GM12878 (cell line): ENCODE results near the gene HS3ST1. TPM values are rescaled to one million over a fixed set of nuclear protein-coding genes. Genes with fewer than 3 reads are reported as not detected.

Experiments
- ATAC-seq: fragments of 200-7000 bp; cut with Tn5 transposase; 3 replicates; pipeline ENCODE4 v1.9.1; 2020; ENCODE audit warnings: mild to moderate bottlenecking, moderate library complexity
- BruUV-seq: library from RNA; stranded (reverse); fragments of 400-500 nt; replicated peaks from 2 replicates; lab custom pipeline; 2021; lab: Mats Ljungman, UMichigan
- CTCF ChIA-PET: fragments of 300-600 bp; sonication (Branson Sonifier 250); formaldehyde crosslinking; extraction: SDS; loops from one replicate; lab custom pipeline; 2021; ENCODE audit warnings: inconsistent platforms; lab: Yijun Ruan, JAX
- POLR2A ChIA-PET: fragments of 350-600 bp; formaldehyde crosslinking; extraction: SDS; loops from one replicate; lab custom pipeline; 2021; ENCODE audit warnings: inconsistent platforms; lab: Charles Lee
- RAD21 ChIA-PET: fragments of 300-600 bp; sonication (Branson Sonifier 250); formaldehyde crosslinking; loops from one replicate; lab custom pipeline; 2023; ENCODE audit warnings: antibody characterized with exemption; ENCODE audit not compliant: unreplicated experiment; lab: Charles Lee
- SMC1A ChIA-PET: fragments of 300-600 bp; sonication (Branson Sonifier 250); formaldehyde crosslinking; loops from one replicate; lab custom pipeline; 2023; ENCODE audit not compliant: unreplicated experiment, uncharacterized antibody; lab: Charles Lee
- DNase-seq: peaks from one replicate; pipeline ENCODE4 v3.0.0-alpha.2; 2011; ENCODE audit warnings: low read depth, low spot score
- FAIRE-seq: peaks from 3 replicates; lab custom pipeline; 2011; peaks lifted over from hg19 to GRCh38; lab: Jason Lieb, UNC
- H2AFZ ChIP-seq: 2 replicates; pipeline ENCODE4 v1.6.0; 2011; ENCODE audit warnings: low read depth, low read length, control low read depth; ENCODE audit not compliant: control insufficient read depth
- H3K27ac ChIP-seq: 2 replicates; pipeline ENCODE4 v1.5.1; 2011; ENCODE audit warnings: control low read depth; ENCODE audit not compliant: control insufficient read depth, insufficient read depth
- H3K27me3 ChIP-seq, 2 experiments: replicated peaks in 1 of 2; 2 replicates each; pipeline versions ENCODE4 v1.6.0 to v1.6.1; 2011; ENCODE audit warnings: low read length in 1 of 2; ENCODE audit not compliant: control insufficient read depth in 2 of 2, insufficient read depth in 2 of 2
- H3K36me3 ChIP-seq, 2 experiments: 2 replicates each; pipeline ENCODE4 v1.5.1; 2011; ENCODE audit warnings: low read length in 1 of 2; ENCODE audit not compliant: control insufficient read depth in 2 of 2, insufficient read depth in 2 of 2
- H3K4me1 ChIP-seq: 2 replicates; pipeline ENCODE4 v1.6.1; 2011; ENCODE audit warnings: mild to moderate bottlenecking, low read length, moderate library complexity, mixed read lengths; ENCODE audit not compliant: control insufficient read depth, insufficient read depth
- H3K4me2 ChIP-seq: 2 replicates; pipeline ENCODE4 v1.6.0; 2011; ENCODE audit warnings: control low read depth; ENCODE audit not compliant: control insufficient read depth, insufficient read depth
- H3K4me3 ChIP-seq: fragments of 200-600 bp; sonication (generic); 2 replicates; pipeline ENCODE4 v1.5.1; 2016
- H3K79me2 ChIP-seq: 2 replicates; pipeline ENCODE4 v1.6.0; 2011; ENCODE audit warnings: low read length; ENCODE audit not compliant: control insufficient read depth, insufficient read depth
- H3K9ac ChIP-seq: 2 replicates; pipeline ENCODE4 v1.8.0; 2011; ENCODE audit warnings: low read length, control low read depth, mixed read lengths; ENCODE audit not compliant: control insufficient read depth, insufficient read depth
- H3K9me3 ChIP-seq: replicated peaks from 3 replicates; pipeline ENCODE4 v1.5.1; 2011; ENCODE audit warnings: mild to moderate bottlenecking, low read length; ENCODE audit not compliant: control insufficient read depth, insufficient read depth
- H4K20me1 ChIP-seq: 2 replicates; pipeline ENCODE4 v1.6.0; 2011; ENCODE audit not compliant: control insufficient read depth, insufficient read depth
- LARP7 ChIP-seq: fragments of 450-650 bp; IDR thresholded peaks from 2 replicates; pipeline ENCODE4 v1.6.1; 2017; ENCODE audit warnings: mild to moderate bottlenecking
- PML ChIP-seq: IDR thresholded peaks from 2 replicates; pipeline ENCODE4 v1.6.1; 2012; ENCODE audit warnings: low read length, inconsistent platforms
- RBBP5 ChIP-seq: fragments of 200-600 bp; sonication (generic); conservative IDR thresholded peaks from 2 replicates; pipeline ENCODE4 v1.6.1; 2016
- RUNX3 ChIP-seq: IDR thresholded peaks from 2 replicates; pipeline ENCODE4 v1.6.1; 2012; ENCODE audit warnings: low read length, inconsistent platforms
- TCF3 ChIP-seq: IDR thresholded peaks from 2 replicates; pipeline ENCODE4 v1.6.1; 2012; ENCODE audit warnings: low read depth, mild to moderate bottlenecking, low read length, borderline replicate concordance; ENCODE audit not compliant: insufficient read depth
- WRNIP1 ChIP-seq: IDR thresholded peaks from 2 replicates; pipeline ENCODE4 v1.6.1; 2011; ENCODE audit warnings: low read depth, low read length, improper control_type of control experiment, borderline replicate concordance
- WGBS: methylation state at CpG from one replicate; pipeline ENCODE4 v1.1.6; 2016; ENCODE audit warnings: low lambda C conversion rate; ENCODE audit not compliant: insufficient replicate concordance, insufficient coverage; ENCODE audit errors: missing lambda C conversion rate; 5-methylcytosine and 5-hydroxymethylcytosine counted together
- in situ Hi-C: fragments of 300-500 bp; cut with MboI; formaldehyde crosslinking; loops from 9 replicates; pipeline ENCODE4 v1.14.3; 2018; ENCODE audit warnings: mixed read lengths
- intact Hi-C: fragments of 100-400 bp; cut with micrococcal nuclease; formaldehyde crosslinking; loops from one replicate; pipeline ENCODE4 v1.14.2; 2022; ENCODE audit not compliant: unreplicated experiment
- polyA plus RNA-seq, 11 experiments: library from polyadenylated mRNA; depleted of rRNA in 4 of 11; unstranded in 6 of 11; stranded (reverse) in 5 of 11; fragments of >200 nt; fragmentation: Nextera tagmentation in 4 of 11; fragmentation: Illumina TruSeq in 1 of 11; extraction: Ambion mirVana in 4 of 11; extraction: Trizol in 1 of 11; gene quantifications; 1 replicate in 1 of 11; 2 replicates in 10 of 11; pipeline versions ENCODE4 v1.2.1 to v1.2.3, GENCODE V29; 2011 to 2016; ENCODE audit warnings: inconsistent platforms in 2 of 11, missing spikeins in 2 of 11, low read depth in 1 of 11
- total RNA-seq, 4 experiments: library from RNA; depleted of rRNA in 3 of 4; stranded (reverse); fragments of >200 nt in 3 of 4; fragmentation: Illumina TruSeq in 1 of 4; extraction: Trizol in 1 of 4; gene quantifications; 2 replicates each; pipeline versions ENCODE4 v1.2.1 to v1.2.3, GENCODE V29; 2013 to 2021

The HS3ST1 gene
- total and polyA plus RNA-seq, 10 of the 15 experiments (the other 5 are each of a cell fraction or from before 2014, with no cell fraction given) = 0.03 to 0.65 (median 0.13) TPM

DNA sequence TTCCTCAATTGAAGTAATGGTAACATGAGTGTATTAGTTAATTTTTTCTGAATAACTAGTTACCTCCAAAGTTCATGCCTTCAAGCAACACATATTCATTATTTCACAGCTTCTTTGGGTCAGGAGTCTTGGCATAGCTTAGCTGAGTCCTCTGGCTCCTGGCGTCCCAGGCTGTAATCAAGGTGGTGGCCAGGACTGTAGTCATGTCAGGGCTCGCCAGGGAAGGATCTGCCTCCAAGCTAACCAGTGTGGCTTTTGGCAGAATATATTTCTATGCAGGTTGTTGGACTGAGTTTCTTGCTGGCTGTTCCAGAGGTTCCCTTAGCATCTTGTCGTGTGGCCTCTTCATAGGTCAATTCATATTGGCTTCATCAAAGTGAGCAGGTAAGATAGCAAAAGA lies 10.0 kb upstream of the HS3ST1 start (continued):
- TF ChIP-seq LARP7 (no peak), PML (no peak), RBBP5 (no peak), RUNX3 (no peak)

DNA sequence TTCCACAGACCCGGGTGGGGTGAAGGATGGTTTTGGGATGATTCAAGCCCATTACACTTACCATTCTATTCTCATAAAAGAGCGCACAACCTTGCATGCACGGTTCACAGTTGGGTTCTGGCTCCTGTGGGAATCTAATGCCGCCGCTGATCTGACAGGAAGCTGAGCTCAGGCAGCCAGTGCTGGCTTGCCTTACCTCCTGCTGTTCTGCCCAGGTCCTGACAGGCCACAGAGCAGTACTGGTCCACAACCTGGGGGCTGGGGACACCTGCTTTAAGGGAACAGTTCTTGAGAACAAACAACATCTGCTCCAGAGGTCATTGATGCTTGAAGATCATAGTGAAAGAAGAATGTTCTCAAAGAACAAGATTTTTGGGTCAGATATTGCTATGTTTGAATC lies 8.0 kb upstream of the HS3ST1 start:
- Histone ChIP-seq H3K9ac (no peak overlapping the region), H3K4me1 (peaks cover 9% of the 10 kb centered on the region; the same call in 1 of the 2 replicates), H3K4me3 (no peak overlapping the region), H3K79me2 (no peaks in the 10 kb centered on the region), H3K9me3 (no peaks in the 10 kb centered on the region), H3K27me3 (no peaks in the 10 kb centered on the region), H4K20me1 (no peaks in the 10 kb centered on the region), H3K4me2 (no peak overlapping the region), H3K36me3 (no peaks in the 10 kb centered on the region), H3K27ac (no peak overlapping the region), H2AFZ (no peak overlapping the region; the same call in 1 of the 2 replicates)
- SMC1A ChIA-PET = interaction anchor here (0.9 to 2.4 kb wide), 4 partner anchors 10 to 183 kb away, joined by 3 to 6 read pairs (median 3); no protein-coding TSS in a partner anchor
- no peak for FAIRE-seq
- in situ Hi-C loops = no loop called here
- WGBS = 45% methylated on average over 5 of the region's 5 CpGs
- POLR2A ChIA-PET = no interaction called here
- no TSS peak for BruUV-seq
- 0 out of 2 replicates have a peak, but pooled peaks have one; percentile 31 for TF ChIP-seq TCF3
- no peak for TF ChIP-seq WRNIP1
- ATAC-seq = no peak
- intact Hi-C loops = no loop called here
- CTCF ChIA-PET = interaction anchor here (2.6 kb wide), 1 partner anchor 13 kb away, joined by 13 read pairs; no protein-coding TSS in a partner anchor
- RAD21 ChIA-PET = interaction anchor here (0.6 to 1.7 kb wide), 2 partner anchors 13 to 761 kb away, joined by 3 to 6 read pairs; no protein-coding TSS in a partner anchor
- no peak for DNase-seq
